H1 (cell line): ENCODE measurements around the gene MXRA8. TPM values are rescaled to one million over a fixed set of nuclear protein-coding genes. Genes with fewer than 3 reads are reported as not detected.

Experiments used
- SIRT6 ChIP-seq: IDR thresholded peaks from one replicate; pipeline ENCODE4 v1.7.1; 2012; ENCODE audit warnings: low read length, inconsistent platforms
- polyA plus RNA-seq, 7 experiments: library from polyadenylated mRNA; depleted of rRNA in 3 of 7; stranded (reverse) in 5 of 7; unstranded in 2 of 7; fragments of >200 nt in 5 of 7; fragments of 200-250 nt in 2 of 7; gene quantifications; 1 replicate in 5 of 7; 2 replicates in 1 of 7; 4 replicates in 1 of 7; pipeline versions ENCODE4 v1.2.1 to v1.2.3, GENCODE V29; 2011 to 2013; ENCODE audit warnings: missing spikeins in 2 of 7, mixed read lengths in 2 of 7
- total RNA-seq: library from RNA; stranded (reverse); fragmentation: NEBNext Ultra II Directional; extraction: Animal tissue kit (Norgen Biotek cat#: 25700); gene quantifications from 2 replicates; pipeline ENCODE4 v1.2.1, GENCODE V29; 2021

The MXRA8 gene
- total and polyA plus RNA-seq, 2 of the 8 experiments (the other 6 are each of a cell fraction or from before 2014, with no cell fraction given) = 10.5 to 17.2 TPM

- TF ChIP-seq SIRT6 = no peak
Observed at GRCh38 chr1:1353389-1354151, 4.8 kb downstream of the MXRA8 start (continued).
